Subcutaneous adipose tissue (tissue), 4 donors: Measurements from ENCODE around the gene MARCHF5. TPM values are rescaled to one million over a fixed set of nuclear protein-coding genes. Genes with fewer than 3 reads are reported as not detected.

Experiments used
- CTCF ChIP-seq: fragments of 450-650 bp; IDR thresholded peaks from one replicate; pipeline ENCODE4 v1.5.1; 2016; ENCODE audit warnings: low read depth, mild to moderate bottlenecking, control low read depth, antibody characterized with exemption, moderate library complexity
- total RNA-seq, 4 donors: library from RNA; depleted of rRNA; stranded (reverse); fragments of >200 nt; gene quantifications; one replicate each; pipeline ENCODE4 v1.1.0, GENCODE V29; 2016

MARCHF5 gene
- total RNA-seq, 4 donors from 2014 or later = 25.2 to 36.2 (median 31.7) TPM

GRCh38 chr10:92342796-92343195 is 51.8 kb downstream of the MARCHF5 start:
- no peak for TF ChIP-seq CTCF

- no peak for TF ChIP-seq CTCF
These were observed 59.4 kb downstream of the MARCHF5 start for GRCh38 chr10:92350411-92350810.

GRCh38 chr10:92354587-92354986 is 63.6 kb downstream of the MARCHF5 start:
- TF ChIP-seq CTCF = no peak

GRCh38 chr10:92356041-92356440 is 65.1 kb downstream of the MARCHF5 start:
- no peak for TF ChIP-seq CTCF

- TF ChIP-seq CTCF = no peak
These were observed 72.5 kb downstream of the MARCHF5 start for GRCh38 chr10:92363498-92363897.

- TF ChIP-seq CTCF = no peak
These were observed 75.5 kb downstream of the MARCHF5 start for GRCh38 chr10:92366412-92367021.

GRCh38 chr10:92377962-92378361 is 87.0 kb downstream of the MARCHF5 start:
- TF ChIP-seq CTCF = no peak
